Measurements from ENCODE around the gene SOAT1. TPM values are rescaled to one million over a fixed set of nuclear protein-coding genes. Genes with fewer than 3 reads are reported as not detected.

Gene SOAT1
- total RNA-seq, 1 experiment from 2014 or later: 33.9 TPM

GRCh38 chr1:179369751-179370341 lies 76.2 kb downstream of the SOAT1 start:
- ATAC-seq (peak; percentile 67), DNase-seq (ENCODE audit: low read depth, low spot score) (peak; percentile 57)
- TF ChIP-seq MAX (IDR thresholded peaks at IDR 0.05): peak; percentile 20; the same call in 1 of the 2 replicates
- peak; percentile 39 to 82 (median 77); a peak in 4 of 6 replicates for TF ChIP-seq CTCF (IDR thresholded peaks at IDR 0.05 in 2 of 3, conservative IDR thresholded peaks at IDR 0.05 in 1 of 3; ENCODE audit: borderline replicate concordance in 1 of 3, insufficient read depth in 1 of 3, low read depth in 2 of 3, low read length in 2 of 3)
- no peak for TF ChIP-seq CBX3 (IDR thresholded peaks at IDR 0.05; ENCODE audit: low read depth)
- TF ChIP-seq RAD21 (IDR thresholded peaks at IDR 0.05; ENCODE audit: low read depth): peak; percentile 87
- no peak for TF ChIP-seq YY1 (IDR thresholded peaks at IDR 0.05; ENCODE audit: extremely low read depth, insufficient replicate concordance, low read depth, low read length)
- TF ChIP-seq ATF3 (IDR thresholded peaks at IDR 0.05): no peak
- no peak for TF ChIP-seq ZFX (IDR thresholded peaks at IDR 0.05)
- no peak for TF ChIP-seq POLR2AphosphoS5 (IDR thresholded peaks at IDR 0.05; ENCODE audit: low read depth, low read length)
- TF ChIP-seq ELF1 (IDR thresholded peaks at IDR 0.05; ENCODE audit: borderline replicate concordance, low read depth): no peak
- H3K27ac ChIP-seq (ENCODE audit: low read depth, low read length): no peak overlapping the region
- POLR2A ChIA-PET: no interaction called here
- H3K9me2 ChIP-seq (ENCODE audit: insufficient read depth): no peaks in the 10 kb centered on the region
- H2AFZ ChIP-seq (ENCODE audit: low read depth, low read length, poor library complexity, severe bottlenecking): no peak overlapping the region
- H3K9ac ChIP-seq (ENCODE audit: low read length): no peak overlapping the region
- H3K9me3 ChIP-seq (ENCODE audit: control insufficient read depth in 1 of 2, insufficient read depth in 1 of 2, low read depth in 1 of 2, low read length in 2 of 2): no peaks in the 10 kb centered on the region
- intact Hi-C loops (cut with micrococcal nuclease): loop anchor here (1.0 to 2.0 kb wide), 5 partner anchors 119 to 827 kb away; no protein-coding TSS in a partner anchor
- RAD21 ChIA-PET (ENCODE audit: low non-redundant PET in 1 of 2, low total read pairs in 2 of 2, uncharacterized antibody in 2 of 2, unreplicated experiment in 2 of 2): interaction anchor here in 1 of 2 experiments (1.4 kb wide), 1 partner anchor 118 kb away, joined by 3 read pairs; no protein-coding TSS in a partner anchor
- H3K36me3 ChIP-seq (ENCODE audit: control insufficient read depth in 1 of 2, insufficient read depth in 2 of 2, low read length in 2 of 2): no peaks in the 10 kb centered on the region
- H3K79me2 ChIP-seq (ENCODE audit: insufficient read depth, low read length): no peaks in the 10 kb centered on the region
- no peaks in the 10 kb centered on the region for H4K20me1 ChIP-seq (ENCODE audit: insufficient read depth)
- H3K27me3 ChIP-seq (ENCODE audit: insufficient read depth, low read length): no peaks in the 10 kb centered on the region
- CTCF ChIA-PET: interaction anchor here (0.7 to 2.6 kb wide), 4 partner anchors 14 to 445 kb away, joined by 3 to 12 read pairs (median 8); no protein-coding TSS in a partner anchor
- BruUV-seq (replicated peaks): no TSS peak
- H3K4me3 ChIP-seq (replicated peaks in 1 of 2; ENCODE audit: low read depth in 1 of 2, low read length in 2 of 2): no peak overlapping the region
- no peak overlapping the region for H3K4me2 ChIP-seq (ENCODE audit: low read length)
- peaks cover 0 to 13% of the 10 kb centered on the region in 2 experiments; a peak in 2 of 4 replicates for H3K4me1 ChIP-seq (ENCODE audit: control insufficient read depth in 1 of 2, insufficient read depth in 2 of 2, low read length in 2 of 2)

Measured in HCT116 (cell line).